Activated CD4-positive, alpha-beta memory T cell treated with anti-CD3 and anti-CD28 coated beads for 36 hours (primary cell): Measurements from ENCODE around the gene FSCN2. TPM values are rescaled to one million over a fixed set of nuclear protein-coding genes. Genes with fewer than 3 reads are reported as not detected.

ENCODE experiments used
- CTCF ChIA-PET: fragments of 350-600 bp; sonication (Branson Sonifier 250); formaldehyde crosslinking; loops from one replicate; lab custom pipeline; 2021; ENCODE audit warnings: antibody characterized with exemption, inconsistent platforms; lab: Charles Lee
- POLR2A ChIA-PET: fragments of 350-600 bp; sonication (Branson Sonifier 250); formaldehyde crosslinking; loops from one replicate; lab custom pipeline; 2021; ENCODE audit warnings: antibody characterized with exemption; lab: Charles Lee
- DNase-seq: peaks from one replicate; pipeline ENCODE4 v3.0.0-alpha.2; 2020
- H3K27ac Mint-ChIP-seq: one replicate; pipeline ENCODE4 v1.8.0; 2021; ENCODE audit warnings: mixed read lengths
- H3K27me3 Mint-ChIP-seq: one replicate; pipeline ENCODE4 v1.8.0; 2021; ENCODE audit warnings: mixed read lengths
- H3K36me3 Mint-ChIP-seq: one replicate; pipeline ENCODE4 v1.8.0; 2021; ENCODE audit warnings: mixed read lengths
- H3K4me1 Mint-ChIP-seq: one replicate; pipeline ENCODE4 v1.8.0; 2021; ENCODE audit warnings: low read depth, mixed read lengths
- H3K4me3 Mint-ChIP-seq: one replicate; pipeline ENCODE4 v1.8.0; 2021; ENCODE audit warnings: mild to moderate bottlenecking, mixed read lengths
- H3K9me3 Mint-ChIP-seq: one replicate; pipeline ENCODE4 v1.8.0; 2021; ENCODE audit warnings: mixed read lengths
- intact Hi-C: fragments of 100-400 bp; cut with micrococcal nuclease; formaldehyde crosslinking; loops from one replicate; pipeline ENCODE4 v1.15.1; 2023
- total RNA-seq, 2 experiments: library from RNA; stranded (reverse); gene quantifications; one replicate each; pipeline ENCODE4 v1.2.3, GENCODE V29; 2021

The FSCN2 gene
- total RNA-seq, 2 experiments from 2014 or later: 0.33 to 0.46 TPM

DNA sequence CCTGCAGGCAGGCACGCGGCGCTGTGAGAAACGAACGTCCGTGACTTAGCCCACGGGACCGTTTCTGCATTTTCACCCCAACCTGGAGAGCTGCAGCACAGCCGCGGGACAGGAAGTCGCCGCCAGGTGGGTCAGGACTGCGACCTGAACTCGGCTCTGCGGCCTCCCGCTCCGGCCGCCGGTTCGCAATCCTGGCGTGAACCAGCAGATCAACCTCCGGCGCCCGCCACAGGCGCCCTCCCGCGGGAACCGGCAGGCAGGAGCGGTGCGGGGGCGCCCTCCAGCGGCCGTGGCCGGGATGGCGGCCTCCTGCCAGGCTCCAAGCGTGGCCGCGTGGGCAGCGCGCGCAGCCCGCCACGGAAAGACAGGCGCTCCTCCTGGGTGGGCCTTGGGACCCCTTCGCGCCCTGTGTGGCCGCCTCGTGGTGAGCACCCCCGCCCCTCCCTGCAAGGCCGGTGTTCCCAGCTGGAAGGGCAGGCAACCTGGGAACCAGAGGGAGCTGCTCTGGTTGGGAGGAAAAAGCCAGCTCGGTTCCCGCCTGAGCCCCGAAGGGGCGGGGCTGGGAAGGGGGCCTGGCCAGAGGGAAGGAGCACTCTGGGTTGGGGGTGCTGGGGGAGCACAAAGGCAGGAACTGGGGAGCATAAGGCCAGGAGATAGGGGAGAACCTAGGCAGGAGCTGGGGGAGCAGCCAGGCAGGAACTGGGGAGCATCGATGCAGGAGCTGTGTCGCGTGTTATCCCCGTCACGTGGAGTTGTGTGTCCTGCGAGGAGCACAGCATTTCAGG is 43.8 kb upstream of the FSCN2 start:
- DNase-seq: peak; percentile 91
- Mint-ChIP-seq H3K27me3 (peaks cover 31% of the 10 kb centered on the region), H3K4me3 (peak overlapping the region; percentile 29), H3K27ac (no peak overlapping the region), H3K36me3 (no peaks in the 10 kb centered on the region), H3K4me1 (peaks cover 11% of the 10 kb centered on the region), H3K9me3 (no peaks in the 10 kb centered on the region)
- ChIA-PET POLR2A (interaction anchor here (0.6 to 1.5 kb wide), 7 partner anchors 27 to 229 kb away, joined by 3 to 5 read pairs (median 3); partner anchors contain the start of genes FAAP100 and SLC38A10), CTCF (interaction anchor here (0.5 to 3.7 kb wide), 36 partner anchors 10 to 1090 kb away, joined by 3 to 58 read pairs (median 4); partner anchors contain the start of genes ACTG1, BAHCC1, CEP131 and FAAP100)
- intact Hi-C loops: loop anchor here (2.0 to 5.0 kb wide), 3 partner anchors 87 to 232 kb away; partner anchors contain the start of genes BAHCC1 and SLC38A10

DNA sequence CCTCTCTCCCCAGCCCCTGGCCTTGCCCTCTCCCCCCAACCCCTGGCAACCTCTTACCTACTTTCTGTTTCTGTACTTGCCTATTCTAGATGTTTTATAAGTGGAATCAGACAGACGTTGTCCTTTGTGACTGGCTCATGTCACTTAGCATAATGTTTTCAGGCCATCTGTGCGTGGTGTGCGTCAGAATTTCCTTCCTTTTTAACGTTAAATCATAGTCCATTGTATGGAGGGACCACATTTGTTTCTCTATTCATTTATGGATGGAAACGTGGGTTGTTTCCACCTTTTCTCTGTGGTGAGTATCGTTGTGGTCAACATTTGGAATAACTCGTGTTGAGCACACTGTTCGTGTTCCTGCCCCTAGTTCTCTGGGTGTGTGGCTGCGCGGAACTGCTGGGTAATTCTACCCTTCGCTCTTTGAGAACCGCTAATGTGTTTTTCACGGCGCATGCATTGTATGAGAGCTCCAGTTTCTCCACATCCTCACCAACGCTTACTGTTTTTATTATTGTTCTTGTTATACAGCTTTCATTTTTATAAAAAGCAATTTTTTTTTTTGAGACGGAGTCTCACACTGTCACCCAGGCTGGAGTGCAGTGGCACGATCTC is 41.9 kb upstream of the FSCN2 start:
- Mint-ChIP-seq H3K9me3 (no peaks in the 10 kb centered on the region), H3K27ac (no peak overlapping the region), H3K4me3 (peak overlapping the region; percentile 4), H3K27me3 (peaks cover 19% of the 10 kb centered on the region), H3K4me1 (peaks cover 11% of the 10 kb centered on the region), H3K36me3 (no peaks in the 10 kb centered on the region)
- intact Hi-C loops: no loop called here
- CTCF ChIA-PET: interaction anchor here (1.7 kb wide), 1 partner anchor 233 kb away, joined by 5 read pairs; no protein-coding TSS in a partner anchor
- POLR2A ChIA-PET: no interaction called here
- no peak for DNase-seq

DNA sequence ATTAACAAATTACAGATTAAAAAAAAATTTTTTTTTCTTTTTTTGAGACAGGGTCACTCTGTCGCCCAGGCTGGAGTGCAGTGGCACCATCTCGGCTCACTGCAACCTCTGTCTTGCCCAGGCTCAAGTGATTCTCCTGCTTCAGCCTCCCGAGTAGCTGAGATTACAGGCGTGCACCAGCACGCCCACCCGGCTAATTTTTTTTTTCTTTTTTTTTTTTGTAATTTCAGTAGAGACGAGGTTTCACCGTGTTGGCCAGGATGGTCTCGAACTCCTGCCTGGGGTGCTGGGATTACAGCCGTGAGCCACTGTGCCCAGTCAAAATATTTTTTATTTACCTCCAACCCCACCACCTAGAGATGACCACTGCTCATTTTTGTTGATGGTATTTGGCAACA is 41.1 kb upstream of the FSCN2 start:
- H3K36me3 Mint-ChIP-seq: no peaks in the 10 kb centered on the region
- H3K4me3 Mint-ChIP-seq: peak overlapping the region; percentile 43
- POLR2A ChIA-PET: interaction anchor here (0.7 kb wide), 1 partner anchor 150 kb away, joined by 3 read pairs; no protein-coding TSS in a partner anchor
- peaks cover 7% of the 10 kb centered on the region for H3K4me1 Mint-ChIP-seq
- H3K9me3 Mint-ChIP-seq: no peaks in the 10 kb centered on the region
- intact Hi-C loops: no loop called here
- H3K27ac Mint-ChIP-seq: no peak overlapping the region
- CTCF ChIA-PET: interaction anchor here (1.7 kb wide), 1 partner anchor 234 kb away, joined by 5 read pairs; no protein-coding TSS in a partner anchor
- H3K27me3 Mint-ChIP-seq: peaks cover 14% of the 10 kb centered on the region
- no peak for DNase-seq

DNA sequence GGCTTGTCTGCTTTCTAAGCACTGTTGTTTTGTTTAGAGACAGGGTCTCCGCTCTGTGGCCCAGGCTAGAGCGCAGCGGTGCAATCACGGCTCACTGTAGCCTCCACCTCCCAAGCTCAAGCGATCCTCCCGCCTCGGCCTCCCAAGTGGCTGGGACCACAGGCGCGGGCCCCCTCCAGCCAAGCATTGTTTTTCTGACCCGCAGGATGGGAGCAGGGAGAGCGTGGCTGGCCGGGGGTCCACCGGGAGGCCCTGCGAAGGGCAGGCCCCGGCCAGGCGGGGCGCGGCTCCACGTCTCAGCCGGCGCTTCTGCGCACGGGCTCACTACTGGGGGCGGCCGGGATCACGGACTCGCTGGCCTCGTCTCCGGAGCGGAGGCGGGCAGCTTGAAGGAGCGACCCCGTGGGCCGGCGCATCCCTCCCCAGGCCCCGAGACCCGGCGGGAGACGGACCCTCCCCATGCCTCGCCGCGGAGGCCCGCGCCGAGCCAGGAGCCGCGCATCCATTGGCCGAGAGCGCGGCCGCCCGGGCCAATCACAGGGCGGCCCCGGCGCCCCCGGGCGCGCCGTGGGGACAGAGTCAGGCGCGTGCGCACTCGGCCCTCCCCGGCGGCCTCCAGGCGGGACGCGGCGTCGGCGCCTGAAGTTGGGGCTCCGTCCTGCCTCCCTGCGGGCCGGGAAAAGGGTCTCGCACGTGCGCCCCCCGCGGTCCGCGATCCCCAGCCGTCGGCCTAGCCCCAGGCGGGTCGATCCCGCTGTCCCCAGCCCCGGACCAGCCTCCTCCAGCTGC is 40.5 kb upstream of the FSCN2 start:
- H3K27ac Mint-ChIP-seq: no peak overlapping the region
- POLR2A ChIA-PET: interaction anchor here (0.7 kb wide), 1 partner anchor 150 kb away, joined by 3 read pairs; no protein-coding TSS in a partner anchor
- CTCF ChIA-PET: interaction anchor here (1.7 kb wide), 1 partner anchor 235 kb away, joined by 5 read pairs; no protein-coding TSS in a partner anchor

DNA sequence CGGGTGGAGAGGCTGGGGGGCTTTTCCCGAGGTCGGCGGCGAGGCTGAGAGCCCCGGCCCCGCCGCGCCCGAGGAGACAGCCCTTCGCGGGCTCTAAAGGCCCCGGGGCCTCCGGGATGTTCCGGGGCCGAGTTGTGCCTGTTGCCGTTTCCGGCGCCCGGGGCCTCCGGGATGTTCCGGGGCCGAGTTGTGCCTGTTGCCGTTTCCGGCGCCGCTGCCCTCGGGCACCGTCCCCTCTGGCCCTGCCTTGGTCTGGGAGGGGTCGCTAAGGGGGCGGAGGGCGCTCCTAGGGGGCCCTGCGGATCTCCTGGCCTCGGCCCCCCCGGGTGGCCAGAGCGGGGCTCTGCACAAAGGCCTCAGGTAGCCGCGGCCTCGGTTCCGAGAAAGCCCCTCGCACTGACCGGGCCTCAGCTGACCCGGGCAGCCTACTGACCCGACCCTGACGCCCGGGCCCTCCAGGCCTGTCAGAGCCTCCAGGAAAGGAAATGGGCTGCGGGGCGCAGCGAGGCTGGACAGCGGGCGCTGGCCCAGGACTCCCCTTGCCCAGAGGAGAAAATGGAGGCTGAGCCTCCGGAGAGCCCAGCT is 39.8 kb upstream of the FSCN2 start:
- H3K27ac Mint-ChIP-seq: no peak overlapping the region
- H3K4me3 Mint-ChIP-seq: no peak overlapping the region
- peak; percentile 38 for DNase-seq
- ChIA-PET CTCF (interaction anchor here (1.4 to 1.7 kb wide), 2 partner anchors 18 to 235 kb away, joined by 3 to 5 read pairs; no protein-coding TSS in a partner anchor), POLR2A (interaction anchor here (1.6 kb wide), 1 partner anchor 22 kb away, joined by 3 read pairs; no protein-coding TSS in a partner anchor)
- H3K4me1 Mint-ChIP-seq: peaks cover 7% of the 10 kb centered on the region
- H3K27me3 Mint-ChIP-seq: peaks cover 4% of the 10 kb centered on the region
- H3K36me3 Mint-ChIP-seq: no peaks in the 10 kb centered on the region
- intact Hi-C loops: no loop called here
- no peaks in the 10 kb centered on the region for H3K9me3 Mint-ChIP-seq

More for the DNA sequence above, 40.5 kb upstream of the FSCN2 start:
- Mint-ChIP-seq H3K9me3 (no peaks in the 10 kb centered on the region), H3K36me3 (no peaks in the 10 kb centered on the region), H3K27me3 (peaks cover 8% of the 10 kb centered on the region), H3K4me1 (peaks cover 7% of the 10 kb centered on the region), H3K4me3 (peak overlapping the region; percentile 43)
- intact Hi-C loops: no loop called here
- peak; percentile 83 for DNase-seq

DNA sequence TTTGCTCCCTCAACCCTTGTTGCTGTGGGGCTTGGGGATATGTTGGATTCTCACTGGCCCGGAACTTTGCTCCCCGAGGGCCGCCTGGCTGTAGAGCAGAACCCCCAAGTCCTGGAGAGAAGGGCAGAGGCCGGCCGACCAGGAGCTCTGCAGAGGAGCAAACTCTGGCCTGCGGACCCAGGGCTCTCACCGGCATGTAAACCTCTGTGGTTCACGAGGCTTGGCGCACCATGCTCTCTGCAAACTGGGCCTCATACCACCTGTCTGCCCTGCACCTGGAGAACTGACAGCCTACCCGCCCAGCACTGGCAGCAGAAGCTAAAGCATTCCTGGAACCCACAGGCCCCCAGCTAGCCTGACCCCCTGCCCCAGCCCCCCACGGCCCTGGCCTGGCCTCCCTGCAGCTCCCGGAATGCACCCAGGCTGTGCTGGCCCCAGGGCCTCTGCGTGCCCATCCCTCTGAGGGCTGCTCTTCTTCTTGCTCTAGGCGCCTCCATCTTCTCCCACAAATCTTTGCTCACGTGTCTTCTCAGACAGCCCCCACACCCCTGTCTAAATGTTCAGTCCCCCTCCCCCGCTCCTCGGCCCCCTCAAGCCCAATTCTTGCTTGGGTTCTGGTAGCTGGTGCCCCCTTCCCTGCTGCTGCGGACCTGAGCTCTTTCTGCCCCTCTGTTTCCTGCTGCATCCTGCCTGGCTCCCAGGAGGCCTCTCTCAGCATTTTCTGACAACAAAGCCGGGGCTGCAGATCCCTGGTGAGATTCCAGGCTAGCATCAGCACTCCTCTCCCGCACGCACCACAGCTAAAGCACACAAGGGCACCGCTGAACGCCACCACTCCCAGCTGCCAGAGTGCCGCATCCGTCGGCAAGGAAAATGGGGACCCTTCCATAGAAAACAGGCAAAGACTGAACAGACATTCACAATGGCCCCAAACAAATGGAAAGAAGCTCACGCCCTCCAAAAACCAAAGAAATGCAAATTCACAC is 38.9 kb upstream of the FSCN2 start:
- Mint-ChIP-seq H3K4me1 (peaks cover 7% of the 10 kb centered on the region), H3K4me3 (peak overlapping the region; percentile 46), H3K27me3 (peaks cover 4% of the 10 kb centered on the region), H3K36me3 (no peaks in the 10 kb centered on the region), H3K9me3 (no peaks in the 10 kb centered on the region), H3K27ac (peak overlapping the region; percentile 45)
- intact Hi-C loops: no loop called here
- ChIA-PET CTCF (interaction anchor here (1.3 to 1.4 kb wide), 2 partner anchors 17 to 19 kb away, joined by 3 read pairs; no protein-coding TSS in a partner anchor), POLR2A (interaction anchor here (0.5 to 1.6 kb wide), 2 partner anchors 9 to 21 kb away, joined by 3 read pairs; no protein-coding TSS in a partner anchor)
- DNase-seq: no peak

DNA sequence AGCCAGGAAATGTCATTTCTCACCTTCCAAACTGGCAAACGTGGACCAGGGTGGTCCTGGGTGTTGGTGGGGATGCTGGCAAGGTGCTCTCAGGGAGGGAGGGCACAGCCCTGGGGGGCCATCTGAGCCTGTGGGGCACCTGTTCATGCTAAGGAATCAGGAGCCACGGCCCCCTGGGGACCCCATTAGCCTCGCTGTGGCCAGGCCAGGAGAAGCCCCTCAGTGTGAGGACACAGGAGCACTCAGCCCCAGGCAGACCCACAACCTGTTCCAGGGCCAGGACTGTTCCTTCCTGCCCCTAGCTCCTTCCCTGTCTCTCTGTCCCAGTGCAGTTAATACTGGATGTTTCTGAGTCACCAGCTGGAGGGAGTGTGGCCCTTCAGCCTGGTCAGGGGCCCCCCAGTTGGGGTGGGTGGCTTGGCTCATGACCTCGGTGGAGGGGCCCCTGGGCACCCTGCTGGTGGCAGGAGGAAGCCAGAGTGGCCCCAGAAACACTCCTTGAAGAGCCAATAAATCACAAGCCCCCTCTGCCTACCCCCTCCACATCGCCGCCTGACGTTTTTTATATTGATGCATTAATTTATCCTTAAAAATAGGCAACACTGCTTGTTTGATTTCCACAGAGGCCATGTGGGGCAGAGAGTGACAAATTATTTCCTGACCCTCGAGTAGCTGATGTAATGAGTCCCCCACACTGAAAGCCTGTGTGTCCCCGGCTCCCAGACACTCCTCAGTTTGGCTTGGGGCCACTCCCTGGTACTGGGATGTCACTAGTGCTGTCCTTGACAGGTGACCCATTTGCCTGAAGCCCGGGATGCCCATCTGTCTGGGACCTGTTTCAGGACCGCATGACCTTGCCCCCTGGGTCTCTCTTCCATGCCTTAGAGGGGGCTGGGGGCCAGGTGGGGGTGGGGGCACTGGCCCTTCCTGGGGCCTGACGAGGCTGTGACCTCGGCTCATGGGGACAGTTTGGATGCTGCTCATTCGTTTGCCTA is 37.9 kb upstream of the FSCN2 start:
- peaks cover 4% of the 10 kb centered on the region for H3K27me3 Mint-ChIP-seq
- peak overlapping the region; percentile 15 for H3K27ac Mint-ChIP-seq
- DNase-seq: no peak
- H3K36me3 Mint-ChIP-seq: no peaks in the 10 kb centered on the region
- ChIA-PET CTCF (interaction anchor here (1.3 to 1.4 kb wide), 2 partner anchors 16 to 18 kb away, joined by 3 read pairs; no protein-coding TSS in a partner anchor), POLR2A (interaction anchor here (1.6 kb wide), 1 partner anchor 20 kb away, joined by 3 read pairs; no protein-coding TSS in a partner anchor)
- H3K4me1 Mint-ChIP-seq: peaks cover 7% of the 10 kb centered on the region
- H3K9me3 Mint-ChIP-seq: no peaks in the 10 kb centered on the region
- H3K4me3 Mint-ChIP-seq: no peak overlapping the region
- intact Hi-C loops: no loop called here

DNA sequence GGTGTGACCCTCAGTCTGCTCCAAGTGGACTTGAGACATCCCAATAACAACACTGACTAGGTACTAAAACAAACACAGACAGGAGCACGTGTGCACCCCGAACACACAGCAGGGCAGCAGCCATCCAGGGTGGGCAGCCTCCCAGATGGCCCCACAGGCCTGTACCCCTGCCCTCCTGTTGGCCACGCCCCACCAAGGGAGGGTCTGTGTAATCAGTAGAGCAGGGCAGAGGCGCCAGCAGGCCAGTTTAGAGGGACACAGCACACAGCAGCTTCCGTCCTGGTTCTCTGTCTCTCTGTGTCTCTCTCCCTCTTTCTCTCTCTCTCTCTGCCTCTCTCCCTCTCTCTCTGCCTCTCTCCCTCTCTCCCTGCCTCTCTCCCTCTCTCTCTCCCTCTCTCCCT is 37.0 kb upstream of the FSCN2 start:
- Mint-ChIP-seq H3K36me3 (no peaks in the 10 kb centered on the region), H3K4me3 (no peak overlapping the region), H3K4me1 (peaks cover 3% of the 10 kb centered on the region), H3K27ac (no peak overlapping the region), H3K9me3 (no peaks in the 10 kb centered on the region), H3K27me3 (peaks cover under 1% of the 10 kb centered on the region)
- intact Hi-C loops: no loop called here
- no peak for DNase-seq
- ChIA-PET POLR2A (no interaction called here), CTCF (no interaction called here)

DNA sequence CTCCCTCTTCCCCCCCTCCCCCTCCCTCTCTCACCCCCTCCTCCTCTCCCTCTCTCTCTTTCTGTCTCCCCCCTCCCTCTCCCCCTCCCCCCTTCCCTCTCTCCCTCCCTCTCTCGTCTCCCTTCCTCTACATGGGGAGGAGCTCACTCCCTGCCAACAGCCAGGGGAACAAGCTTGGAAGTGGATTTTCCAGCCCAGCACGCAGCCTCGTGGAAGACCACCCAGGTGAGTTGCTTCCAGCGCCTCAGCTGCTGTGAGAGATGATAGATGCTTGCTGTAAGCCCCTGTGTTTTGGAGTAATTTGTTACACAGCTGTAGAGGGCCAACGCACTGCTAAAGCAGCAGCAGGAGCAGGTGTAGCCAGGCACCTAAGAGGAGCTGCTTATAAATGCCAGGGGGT is 36.4 kb upstream of the FSCN2 start:
- H3K4me1 Mint-ChIP-seq: no peaks in the 10 kb centered on the region
- H3K9me3 Mint-ChIP-seq: no peaks in the 10 kb centered on the region
- H3K27me3 Mint-ChIP-seq: no peaks in the 10 kb centered on the region
- DNase-seq: no peak
- no peaks in the 10 kb centered on the region for H3K36me3 Mint-ChIP-seq
- intact Hi-C loops: no loop called here
- H3K4me3 Mint-ChIP-seq: no peak overlapping the region
- ChIA-PET POLR2A (no interaction called here), CTCF (no interaction called here)
- H3K27ac Mint-ChIP-seq: no peak overlapping the region
